ENCODE data around the gene ENTHD1.

DNA sequence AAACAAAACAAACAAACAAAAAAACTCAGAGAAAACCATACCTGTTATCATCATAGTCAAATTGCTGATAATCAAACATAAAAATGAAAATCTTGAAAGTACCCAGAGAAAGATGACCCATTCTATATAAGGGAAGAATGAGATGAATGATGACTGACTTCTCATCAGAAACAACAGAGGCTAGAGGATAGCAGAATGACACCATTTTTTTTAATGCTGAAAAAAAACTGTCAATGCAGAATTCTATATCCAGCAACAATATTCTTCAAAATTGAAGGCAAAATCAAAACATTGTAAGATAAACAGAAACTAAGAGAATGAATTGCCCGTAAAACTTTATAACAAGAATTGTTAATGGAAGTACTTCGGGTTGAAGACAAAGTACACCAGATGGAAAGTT, 122.1 kb downstream of the ENTHD1 start:
- TF ChIP-seq, protein P1, sequence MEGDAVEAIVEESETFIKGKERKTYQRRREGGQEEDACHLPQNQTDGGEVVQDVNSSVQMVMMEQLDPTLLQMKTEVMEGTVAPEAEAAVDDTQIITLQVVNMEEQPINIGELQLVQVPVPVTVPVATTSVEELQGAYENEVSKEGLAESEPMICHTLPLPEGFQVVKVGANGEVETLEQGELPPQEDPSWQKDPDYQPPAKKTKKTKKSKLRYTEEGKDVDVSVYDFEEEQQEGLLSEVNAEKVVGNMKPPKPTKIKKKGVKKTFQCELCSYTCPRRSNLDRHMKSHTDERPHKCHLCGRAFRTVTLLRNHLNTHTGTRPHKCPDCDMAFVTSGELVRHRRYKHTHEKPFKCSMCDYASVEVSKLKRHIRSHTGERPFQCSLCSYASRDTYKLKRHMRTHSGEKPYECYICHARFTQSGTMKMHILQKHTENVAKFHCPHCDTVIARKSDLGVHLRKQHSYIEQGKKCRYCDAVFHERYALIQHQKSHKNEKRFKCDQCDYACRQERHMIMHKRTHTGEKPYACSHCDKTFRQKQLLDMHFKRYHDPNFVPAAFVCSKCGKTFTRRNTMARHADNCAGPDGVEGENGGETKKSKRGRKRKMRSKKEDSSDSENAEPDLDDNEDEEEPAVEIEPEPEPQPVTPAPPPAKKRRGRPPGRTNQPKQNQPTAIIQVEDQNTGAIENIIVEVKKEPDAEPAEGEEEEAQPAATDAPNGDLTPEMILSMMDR (conservative IDR thresholded peaks at IDR 0.05; ENCODE audit: low read length) = no peak
- no peak for TF ChIP-seq EZH2phosphoT487 (IDR thresholded peaks at IDR 0.05; ENCODE audit: borderline replicate concordance, low read depth, low read length)
